PC-9 (cell line): Measurements from ENCODE around the gene APOBR. TPM values are rescaled to one million over a fixed set of nuclear protein-coding genes. Genes with fewer than 3 reads are reported as not detected.
"Not testable (repeated sequence)": the region's sequence is repeated elsewhere in the genome, so short reads cannot be mapped to it uniquely, and the experiment has no call there.

ENCODE experiments used
- Bru-seq: library from RNA; stranded (reverse); fragments of 400-500 nt; gene quantifications from one replicate; lab custom pipeline; 2021; lab: Mats Ljungman, UMichigan
- BruChase-seq, 2 experiments: library from RNA; stranded (reverse); fragments of 400-500 nt; gene quantifications; one replicate each; lab custom pipeline; 2021; lab: Mats Ljungman, UMichigan
- BruUV-seq: library from RNA; stranded (reverse); fragments of 400-500 nt; replicated peaks from 2 replicates; lab custom pipeline; 2021; lab: Mats Ljungman, UMichigan
- CTCF ChIA-PET: fragments of 300-600 bp; sonication (Branson Sonifier 250); formaldehyde crosslinking; loops from one replicate; lab custom pipeline; 2022; ENCODE audit warnings: antibody characterized with exemption; lab: Charles Lee
- POLR2A ChIA-PET: fragments of 300-600 bp; sonication (Branson Sonifier 250); formaldehyde crosslinking; loops from one replicate; lab custom pipeline; 2022; ENCODE audit warnings: antibody characterized with exemption; ENCODE audit not compliant: unreplicated experiment; lab: Charles Lee
- DNase-seq, 2 experiments: peaks; one replicate each; pipeline versions ENCODE4 v3.0.0 to v3.0.0-alpha.2; 2015 to 2022; ENCODE audit warnings: mixed read lengths in 1 of 2
- H2AFZ ChIP-seq: fragments of 200-600 bp; sonication (generic); 2 replicates; pipeline ENCODE4 v1.8.1; 2017; ENCODE audit warnings: antibody characterized with exemption
- H3F3A ChIP-seq: fragments of 200-600 bp; sonication (generic); 2 replicates; pipeline ENCODE4 v1.8.1; 2017; ENCODE audit warnings: antibody characterized with exemption, mild to moderate bottlenecking, low read depth; ENCODE audit not compliant: insufficient read depth
- H3K27ac ChIP-seq: fragments of 200-600 bp; sonication (generic); 2 replicates; pipeline ENCODE4 v1.6.1; 2016; ENCODE audit warnings: mixed run types
- H3K27me3 ChIP-seq: fragments of 200-600 bp; sonication (generic); 2 replicates; pipeline ENCODE4 v1.6.1; 2016; ENCODE audit warnings: low read depth, mixed run types; ENCODE audit not compliant: insufficient read depth
- H3K36me3 ChIP-seq: fragments of 200-600 bp; sonication (generic); 2 replicates; pipeline ENCODE4 v1.6.1; 2016; ENCODE audit warnings: low read depth, mixed run types
- H3K4me1 ChIP-seq: fragments of 200-600 bp; sonication (generic); replicated peaks from 2 replicates; pipeline ENCODE4 v1.6.1; 2016; ENCODE audit warnings: mixed run types; ENCODE audit not compliant: insufficient read depth
- H3K4me2 ChIP-seq: fragments of 200-600 bp; sonication (generic); 2 replicates; pipeline ENCODE4 v1.6.1; 2017; ENCODE audit warnings: mixed run types
- H3K4me3 ChIP-seq: fragments of 200-600 bp; sonication (generic); 2 replicates; pipeline ENCODE4 v1.6.1; 2016; ENCODE audit warnings: mixed run types
- H3K79me2 ChIP-seq: fragments of 200-600 bp; sonication (generic); 2 replicates; pipeline ENCODE4 v1.6.1; 2017; ENCODE audit warnings: low read depth, mixed run types
- H3K9me2 ChIP-seq: fragments of 200-600 bp; sonication (generic); 2 replicates; pipeline ENCODE4 v1.8.1; 2017; ENCODE audit warnings: mild to moderate bottlenecking; ENCODE audit not compliant: insufficient read depth
- H3K9me3 ChIP-seq: fragments of 200-600 bp; sonication (generic); 2 replicates; pipeline ENCODE4 v1.8.1; 2016; ENCODE audit warnings: low read depth; ENCODE audit not compliant: insufficient read depth
- H4K20me1 ChIP-seq: fragments of 200-600 bp; sonication (generic); 2 replicates; pipeline ENCODE4 v1.8.1; 2017; ENCODE audit not compliant: insufficient read depth
- CTCF ChIP-seq: fragments of 200-600 bp; sonication (generic); conservative IDR thresholded peaks from 2 replicates; pipeline ENCODE4 v1.6.1; 2017; ENCODE audit warnings: mixed run types, antibody characterized with exemption, mild to moderate bottlenecking, moderate library complexity
- EZH2 ChIP-seq: fragments of 200-600 bp; sonication (generic); IDR thresholded peaks from 2 replicates; pipeline ENCODE4 v1.8.0; 2017; ENCODE audit warnings: antibody characterized with exemption, low read depth
- intact Hi-C: fragments of 100-400 bp; cut with micrococcal nuclease; formaldehyde crosslinking; loops from one replicate; pipeline ENCODE4 v1.10.0; 2022; ENCODE audit not compliant: unreplicated experiment
- long read RNA-seq: library from polyadenylated mRNA; stranded (forward); transcript quantifications from one replicate; pipeline ENCODE4 v2.0.0, GENCODE V29; 2022
- total RNA-seq: library from RNA; stranded (reverse); gene quantifications from 2 replicates; pipeline ENCODE4 v1.2.3, GENCODE V29; 2021

The APOBR gene, protein sequence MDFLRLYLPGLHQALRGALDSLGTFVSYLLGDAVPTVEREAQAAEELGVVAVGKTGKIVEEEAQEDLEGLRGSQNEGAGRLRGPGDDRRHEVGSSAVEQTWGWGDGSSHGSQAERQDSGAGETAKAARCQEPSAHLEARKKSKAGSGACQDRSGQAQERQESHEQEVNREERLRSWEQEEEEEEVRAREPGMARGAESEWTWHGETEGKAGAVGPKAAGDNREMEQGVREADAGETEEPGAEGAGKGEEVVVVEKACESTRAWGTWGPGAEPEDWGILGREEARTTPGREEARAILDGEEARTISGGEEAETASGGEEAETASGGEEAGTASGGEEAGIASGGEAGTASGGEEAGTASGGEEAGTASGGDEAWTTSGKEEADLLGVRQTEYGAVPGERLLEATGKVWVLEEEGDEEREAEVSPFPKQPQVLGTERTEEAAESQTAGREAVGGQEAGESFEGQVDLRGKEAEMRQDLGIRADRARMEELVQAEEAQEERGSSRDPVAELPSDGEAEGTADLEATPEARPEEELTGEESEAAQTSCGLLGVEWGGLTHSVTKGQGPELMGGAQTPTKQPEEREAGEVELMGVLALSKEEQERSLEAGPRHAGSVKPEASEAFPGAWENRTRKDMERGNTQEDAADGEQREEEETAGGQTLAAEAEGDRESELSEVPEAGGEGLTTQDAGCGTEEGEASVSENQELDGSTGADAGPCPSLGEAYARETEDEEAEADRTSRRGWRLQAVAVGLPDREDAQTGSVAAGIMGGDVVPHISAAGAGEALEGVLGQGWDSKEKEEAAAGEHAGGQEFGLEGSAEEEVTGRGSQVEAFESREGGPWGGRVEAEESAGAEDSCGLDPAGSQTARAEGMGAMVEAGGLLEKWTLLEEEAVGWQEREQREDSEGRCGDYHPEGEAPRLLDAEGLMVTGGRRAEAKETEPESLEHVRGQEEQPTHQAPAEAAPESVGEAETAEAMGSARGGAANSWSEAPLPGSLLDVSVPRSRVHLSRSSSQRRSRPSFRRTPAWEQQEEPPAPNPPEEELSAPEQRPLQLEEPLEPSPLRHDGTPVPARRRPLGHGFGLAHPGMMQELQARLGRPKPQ
- 2.4 and 2.5 TPM in 2 replicates for total RNA-seq
- percentile 32 among the genes with signal in this experiment for Bru-seq, nascent RNA
- BruChase-seq, experiment 1, labeled RNA remaining after a 2-hour chase = percentile 49 among the genes with signal in this experiment
- BruChase-seq, experiment 2, labeled RNA remaining after a 6-hour chase = percentile 49 among the genes with signal in this experiment
- long read RNA-seq = 0 reads

DNA sequence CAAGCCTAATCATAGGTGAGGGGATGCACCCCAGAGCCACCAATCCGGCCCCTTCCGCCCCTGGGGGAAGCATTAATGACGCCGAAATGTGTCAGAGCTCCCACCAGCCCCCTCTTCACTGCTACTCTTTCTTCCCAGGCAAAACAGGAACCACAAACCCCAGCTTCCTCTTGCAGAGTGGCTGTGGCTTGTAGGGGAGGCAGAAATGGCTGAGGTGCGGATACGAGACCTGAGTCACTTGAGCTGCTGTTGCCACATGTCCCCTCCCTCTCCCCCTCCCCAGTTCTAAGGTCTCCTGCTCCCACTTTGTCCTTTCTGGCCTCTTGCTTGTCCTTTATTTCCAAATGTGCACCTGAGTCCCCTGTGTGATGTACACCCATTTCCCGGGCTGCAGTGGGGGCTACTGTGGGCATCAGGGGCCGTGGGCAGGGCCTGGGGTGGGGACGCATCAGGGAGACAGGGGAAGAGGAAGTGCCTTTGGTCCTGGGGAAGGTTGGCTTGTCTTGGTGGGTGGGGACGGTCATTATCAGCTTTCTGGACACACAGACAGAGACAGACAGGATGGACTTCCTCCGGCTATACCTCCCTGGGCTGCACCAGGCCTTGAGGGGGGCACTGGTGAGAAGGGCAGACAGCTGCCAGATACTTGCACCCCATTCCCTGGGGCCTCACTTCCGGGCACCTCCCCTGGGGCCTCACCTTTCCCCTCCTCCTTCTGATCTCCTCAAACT is at the start of gene APOBR:
TSS of gene APOBR (plus strand) at position 523 of the 731 bp plus-strand sequence. CDS start at position 562, 39 bp downstream.
- no peak within 1 kb of the TSS for H2AFZ ChIP-seq
- BruUV-seq = no TSS peak
- H4K20me1 ChIP-seq = no peaks in the 10 kb centered on the region
- H3K79me2 ChIP-seq = peaks cover 9% of the 10 kb centered on the region
- H3K27me3 ChIP-seq = no peaks in the 10 kb centered on the region
- ChIA-PET CTCF (no interaction called here), POLR2A (no interaction called here)
- H3K9me2 ChIP-seq = no peaks in the 10 kb centered on the region
- H3K4me1 ChIP-seq = peaks cover 26% of the 10 kb centered on the region
- peaks cover 11% of the 10 kb centered on the region for H3F3A ChIP-seq
- peak within 1 kb of the TSS; percentile 20; the same call in 1 of the 2 replicates for H3K4me2 ChIP-seq
- H3K4me3 ChIP-seq = no peak within 1 kb of the TSS
- peaks cover 2% of the 10 kb centered on the region; the same call in 1 of the 2 replicates for H3K36me3 ChIP-seq
- no peaks in the 10 kb centered on the region for H3K9me3 ChIP-seq
- TF ChIP-seq EZH2 (no peak), CTCF (no peak)
- H3K27ac ChIP-seq = no peak within 1 kb of the TSS
- no peak for DNase-seq
- intact Hi-C loops = loop anchor here (5.0 kb wide), 1 partner anchor 33 kb away; no protein-coding TSS in a partner anchor

GRCh38 chr16:28446388-28446787 is 48.1 kb upstream of the APOBR start:
- H3K27ac ChIP-seq, H3K4me1 ChIP-seq, H3K27me3 ChIP-seq, H3K4me2 ChIP-seq, H3K36me3 ChIP-seq, CTCF ChIA-PET, H3K9me2 ChIP-seq, H4K20me1 ChIP-seq, H3F3A ChIP-seq, H3K9me3 ChIP-seq, H3K79me2 ChIP-seq, POLR2A ChIA-PET, H2AFZ ChIP-seq, DNase-seq, intact Hi-C loops, BruUV-seq, H3K4me3 ChIP-seq: not testable (repeated sequence)

DNA sequence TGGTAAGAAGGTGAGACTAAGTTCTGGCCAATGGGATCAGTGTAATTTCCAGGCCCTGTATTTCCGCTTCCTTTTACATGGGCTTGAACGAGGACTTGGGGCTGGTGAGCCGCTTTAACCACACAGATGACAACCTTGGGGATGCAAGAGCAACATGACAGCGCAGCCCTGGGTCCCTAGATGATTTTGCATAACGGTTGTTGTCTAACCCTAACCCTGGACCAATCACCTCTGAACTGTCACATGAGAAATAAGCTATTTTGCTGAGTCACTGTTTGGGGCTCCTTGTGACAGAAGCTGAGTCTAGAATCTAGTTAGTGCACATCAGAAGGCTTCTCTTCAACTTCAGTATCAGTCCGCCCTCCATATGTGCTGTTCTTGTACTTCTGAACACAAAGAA is 47.4 kb upstream of the APOBR start:
- POLR2A ChIA-PET, H3K9me2 ChIP-seq, H3K27ac ChIP-seq, BruUV-seq, H3K4me1 ChIP-seq, intact Hi-C loops, H4K20me1 ChIP-seq, H3K79me2 ChIP-seq, H2AFZ ChIP-seq, H3F3A ChIP-seq, H3K4me3 ChIP-seq, H3K4me2 ChIP-seq, H3K9me3 ChIP-seq, CTCF ChIA-PET, H3K36me3 ChIP-seq, DNase-seq, H3K27me3 ChIP-seq: not testable (repeated sequence)
